Bronchial epithelial cell (primary cell): Measurements from ENCODE around the gene IL17REL. TPM values are rescaled to one million over a fixed set of nuclear protein-coding genes. Genes with fewer than 3 reads are reported as not detected.

ENCODE experiments used
- DNase-seq: peaks from one replicate; pipeline ENCODE4 v3.0.0-alpha.2; 2010; ENCODE audit warnings: low read depth
- FAIRE-seq: peaks from 2 replicates; lab custom pipeline; 2011; peaks lifted over from hg19 to GRCh38; lab: Jason Lieb, UNC
- H3K27me3 ChIP-seq: 2 replicates; pipeline ENCODE4 v1.5.1; 2011; ENCODE audit warnings: low read length; ENCODE audit not compliant: control insufficient read depth, insufficient read depth
- H3K36me3 ChIP-seq: 2 replicates; pipeline ENCODE4 v1.5.1; 2011; ENCODE audit warnings: low read length; ENCODE audit not compliant: control insufficient read depth, insufficient read depth
- H3K4me3 ChIP-seq: 2 replicates; pipeline ENCODE4 v1.5.1; 2011; ENCODE audit warnings: mild to moderate bottlenecking, low read depth, low read length, control low read depth
- CTCF ChIP-seq: IDR thresholded peaks from 2 replicates; pipeline ENCODE4 v1.5.1; 2011; ENCODE audit warnings: mild to moderate bottlenecking, moderate library complexity, low read length, control low read depth, inconsistent platforms; ENCODE audit not compliant: insufficient read depth, severe bottlenecking
- total RNA-seq: library from RNA; depleted of rRNA; stranded (reverse); fragments of >200 nt; gene quantifications from 2 replicates; pipeline ENCODE4 v1.2.1, GENCODE V29; 2014

The IL17REL gene
- total RNA-seq, 1 donor from 2014 or later: not detected

- no peak for FAIRE-seq
- no peak for DNase-seq
- TF ChIP-seq CTCF: no peak
- H3K36me3 ChIP-seq: no peaks in the 10 kb centered on the region
- no peak overlapping the region for H3K4me3 ChIP-seq
- no peaks in the 10 kb centered on the region for H3K27me3 ChIP-seq
Observed at GRCh38 chr22:50027639-50028537, 15.3 kb upstream of the IL17REL start.

- TF ChIP-seq CTCF: no peak
- Histone ChIP-seq H3K27me3 (no peaks in the 10 kb centered on the region), H3K4me3 (no peak overlapping the region), H3K36me3 (no peaks in the 10 kb centered on the region)
- FAIRE-seq: peak; percentile 47
- DNase-seq: no peak
Observed at GRCh38 chr22:50025993-50026392, 13.4 kb upstream of the IL17REL start.

DNA sequence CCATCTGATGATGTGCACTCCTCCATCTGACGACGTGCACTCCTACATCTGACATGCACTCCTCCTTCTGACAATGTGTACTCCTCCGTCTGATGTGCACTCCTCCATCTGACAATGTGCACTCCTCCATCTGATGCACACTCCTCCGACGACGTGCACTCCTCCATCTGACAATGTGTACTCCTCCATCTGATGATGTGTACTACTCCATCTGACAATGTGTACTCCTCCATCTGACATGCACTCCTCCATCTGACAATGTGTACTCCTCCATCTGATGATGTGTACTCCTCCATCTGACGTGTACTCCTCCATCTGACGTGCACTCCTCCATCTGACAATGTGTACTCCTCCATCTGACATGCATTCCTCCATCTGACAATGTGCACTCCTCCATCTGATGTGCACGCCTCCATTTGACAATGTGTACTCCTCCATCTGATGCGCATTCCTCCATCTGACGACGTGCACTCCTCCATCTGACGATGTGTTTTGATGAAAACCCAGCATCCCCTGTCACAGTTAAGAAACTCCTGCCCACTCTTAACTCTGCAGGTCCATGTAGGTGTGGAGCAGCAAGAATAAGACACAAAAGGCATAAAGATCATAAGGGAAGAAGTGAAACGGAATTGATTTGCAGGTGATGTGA is 9.7 kb upstream of the IL17REL start:
- FAIRE-seq (no peak), DNase-seq (no peak)
- H3K36me3 ChIP-seq: no peaks in the 10 kb centered on the region
- no peak overlapping the region for H3K4me3 ChIP-seq
- TF ChIP-seq CTCF: no peak
- no peaks in the 10 kb centered on the region for H3K27me3 ChIP-seq

- no peak for TF ChIP-seq CTCF
- no peak for DNase-seq
- Histone ChIP-seq H3K4me3 (no peak overlapping the region), H3K36me3 (no peaks in the 10 kb centered on the region), H3K27me3 (no peaks in the 10 kb centered on the region)
- FAIRE-seq: no peak
Observed at GRCh38 chr22:50020606-50021005, 8.0 kb upstream of the IL17REL start.

GRCh38 chr22:50019316-50019715 is 6.8 kb upstream of the IL17REL start:
- FAIRE-seq (peak; percentile 52), DNase-seq (no peak)
- Histone ChIP-seq H3K27me3 (peaks cover 6% of the 10 kb centered on the region), H3K36me3 (no peaks in the 10 kb centered on the region), H3K4me3 (no peak overlapping the region)
- no peak for TF ChIP-seq CTCF
